Thoracic aorta (tissue), 2 donors: ENCODE results near the gene SORL1. TPM values are rescaled to one million over a fixed set of nuclear protein-coding genes. Genes with fewer than 3 reads are reported as not detected.

ENCODE experiments used
- ATAC-seq: fragments of 150-250 bp; one replicate; pipeline ENCODE4 v1.8.0; 2017; ENCODE audit warnings: low read depth; ENCODE audit not compliant: insufficient number of reproducible peaks, low FRiP score
- DNase-seq: peaks from one replicate; pipeline ENCODE4 v3.0.0-alpha.2; 2020; ENCODE audit warnings: low spot score
- H3K27ac ChIP-seq, 2 donors: fragments of 200-600 bp; sonication (generic); 1 replicate in 1 of 2; 2 replicates in 1 of 2; pipeline ENCODE4 v1.5.1; 2016; ENCODE audit warnings: mild to moderate bottlenecking in 2 of 2, moderate library complexity in 2 of 2
- H3K27me3 ChIP-seq: fragments of 200-600 bp; sonication (generic); replicated peaks from 2 replicates; pipeline ENCODE4 v1.6.0; 2016; ENCODE audit warnings: mild to moderate bottlenecking; ENCODE audit not compliant: insufficient read depth
- H3K36me3 ChIP-seq: fragments of 200-600 bp; sonication (generic); one replicate; pipeline ENCODE4 v1.5.1; 2016
- H3K4me1 ChIP-seq, 2 donors: fragments of 200-600 bp; sonication (generic); 1 replicate in 1 of 2; 2 replicates in 1 of 2; pipeline versions ENCODE4 v1.5.1 to v1.6.0; 2016; ENCODE audit warnings: low read depth in 2 of 2, mild to moderate bottlenecking in 1 of 2; ENCODE audit not compliant: control insufficient read depth in 1 of 2
- H3K4me3 ChIP-seq: fragments of 200-600 bp; sonication (generic); 2 replicates; pipeline ENCODE4 v1.5.1; 2016; ENCODE audit warnings: mild to moderate bottlenecking
- H3K9me3 ChIP-seq: fragments of 200-600 bp; sonication (generic); 2 replicates; pipeline ENCODE4 v1.5.1; 2016
- CTCF ChIP-seq: fragments of 200-600 bp; sonication (generic); IDR thresholded peaks from one replicate; pipeline ENCODE4 v1.5.1; 2019; ENCODE audit warnings: antibody characterized with exemption
- total RNA-seq, 2 donors: library from RNA; depleted of rRNA; stranded (reverse); fragments of >200 nt; gene quantifications; one replicate each; pipeline versions ENCODE4 v1.1.0 to v1.2.3, GENCODE V29; 2016

The SORL1 gene
- total RNA-seq, 2 donors from 2014 or later: 26.9 to 33.0 TPM

- Histone ChIP-seq H3K4me1 (no peaks in the 10 kb centered on the region), H3K36me3 (no peaks in the 10 kb centered on the region), H3K9me3 (no peaks in the 10 kb centered on the region), H3K27ac (no peak overlapping the region), H3K4me3 (no peak overlapping the region), H3K27me3 (no peaks in the 10 kb centered on the region)
- ATAC-seq (no peak), DNase-seq (no peak)
- no peak for TF ChIP-seq CTCF
Measured at GRCh38 chr11:121561240-121561639, 109.1 kb downstream of the SORL1 start.

GRCh38 chr11:121561716-121562115 is 109.6 kb downstream of the SORL1 start:
- DNase-seq (no peak), ATAC-seq (no peak)
- no peaks in the 10 kb centered on the region for H3K9me3 ChIP-seq

GRCh38 chr11:121563003-121563402 is 110.9 kb downstream of the SORL1 start:
- peaks cover 8% of the 10 kb centered on the region for H3K36me3 ChIP-seq
- TF ChIP-seq CTCF: no peak
- no peak overlapping the region for H3K4me3 ChIP-seq
- no peak for ATAC-seq
- no peak overlapping the region for H3K27ac ChIP-seq
- H3K27me3 ChIP-seq: no peaks in the 10 kb centered on the region
- no peaks in the 10 kb centered on the region for H3K4me1 ChIP-seq
- H3K9me3 ChIP-seq: no peaks in the 10 kb centered on the region
- no peak for DNase-seq

More at GRCh38 chr11:121561716-121562115, 109.6 kb downstream of the SORL1 start:
- no peak overlapping the region for H3K4me3 ChIP-seq
- H3K4me1 ChIP-seq: no peaks in the 10 kb centered on the region
- no peaks in the 10 kb centered on the region for H3K27me3 ChIP-seq
- no peak for TF ChIP-seq CTCF
- no peak overlapping the region for H3K27ac ChIP-seq
- peaks cover 4% of the 10 kb centered on the region for H3K36me3 ChIP-seq

- peaks cover 8% of the 10 kb centered on the region for H3K36me3 ChIP-seq
- no peak overlapping the region for H3K4me3 ChIP-seq
- DNase-seq (no peak), ATAC-seq (no peak)
- H3K9me3 ChIP-seq: no peaks in the 10 kb centered on the region
- no peaks in the 10 kb centered on the region for H3K4me1 ChIP-seq
- no peaks in the 10 kb centered on the region for H3K27me3 ChIP-seq
- no peak overlapping the region for H3K27ac ChIP-seq
- no peak for TF ChIP-seq CTCF
Measured at GRCh38 chr11:121563900-121564822, 112.0 kb downstream of the SORL1 start.

GRCh38 chr11:121564948-121565684 is 113.0 kb downstream of the SORL1 start:
- Histone ChIP-seq H3K4me3 (no peak overlapping the region), H3K36me3 (peaks cover 8% of the 10 kb centered on the region), H3K27ac (no peak overlapping the region), H3K4me1 (no peaks in the 10 kb centered on the region), H3K27me3 (no peaks in the 10 kb centered on the region), H3K9me3 (no peaks in the 10 kb centered on the region)
- ATAC-seq (no peak), DNase-seq (no peak)
- TF ChIP-seq CTCF: no peak
